ENCODE measurements around the gene KPNA2.

DNA sequence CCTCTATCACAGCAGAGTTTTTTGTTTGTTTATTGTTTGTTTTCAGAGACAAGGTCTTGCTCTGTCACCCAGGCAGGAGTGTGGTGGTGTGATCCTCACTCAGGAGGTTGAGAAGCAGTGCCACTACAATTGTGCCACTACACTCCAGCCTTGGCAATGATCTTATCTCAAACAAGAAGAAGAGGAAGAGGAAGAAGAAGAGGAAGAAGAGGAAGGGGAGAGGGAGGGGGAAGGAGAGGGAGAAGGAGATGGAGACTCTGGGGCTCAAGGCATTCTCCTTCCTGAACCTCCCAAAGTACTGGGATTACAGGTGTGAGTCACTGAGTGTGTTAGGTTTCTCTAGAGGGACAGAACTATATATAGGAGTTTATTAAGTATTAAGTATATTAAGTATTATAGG lies 22.1 kb upstream of the KPNA2 start:
- TF ChIP-seq EZH2 (IDR thresholded peaks at IDR 0.05; ENCODE audit: borderline replicate concordance, low read length) = no peak
- TF ChIP-seq, protein P1, sequence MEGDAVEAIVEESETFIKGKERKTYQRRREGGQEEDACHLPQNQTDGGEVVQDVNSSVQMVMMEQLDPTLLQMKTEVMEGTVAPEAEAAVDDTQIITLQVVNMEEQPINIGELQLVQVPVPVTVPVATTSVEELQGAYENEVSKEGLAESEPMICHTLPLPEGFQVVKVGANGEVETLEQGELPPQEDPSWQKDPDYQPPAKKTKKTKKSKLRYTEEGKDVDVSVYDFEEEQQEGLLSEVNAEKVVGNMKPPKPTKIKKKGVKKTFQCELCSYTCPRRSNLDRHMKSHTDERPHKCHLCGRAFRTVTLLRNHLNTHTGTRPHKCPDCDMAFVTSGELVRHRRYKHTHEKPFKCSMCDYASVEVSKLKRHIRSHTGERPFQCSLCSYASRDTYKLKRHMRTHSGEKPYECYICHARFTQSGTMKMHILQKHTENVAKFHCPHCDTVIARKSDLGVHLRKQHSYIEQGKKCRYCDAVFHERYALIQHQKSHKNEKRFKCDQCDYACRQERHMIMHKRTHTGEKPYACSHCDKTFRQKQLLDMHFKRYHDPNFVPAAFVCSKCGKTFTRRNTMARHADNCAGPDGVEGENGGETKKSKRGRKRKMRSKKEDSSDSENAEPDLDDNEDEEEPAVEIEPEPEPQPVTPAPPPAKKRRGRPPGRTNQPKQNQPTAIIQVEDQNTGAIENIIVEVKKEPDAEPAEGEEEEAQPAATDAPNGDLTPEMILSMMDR (IDR thresholded peaks at IDR 0.05; ENCODE audit: low read length) = no peak
